ENCODE results near the gene ATP2B2.

DNA sequence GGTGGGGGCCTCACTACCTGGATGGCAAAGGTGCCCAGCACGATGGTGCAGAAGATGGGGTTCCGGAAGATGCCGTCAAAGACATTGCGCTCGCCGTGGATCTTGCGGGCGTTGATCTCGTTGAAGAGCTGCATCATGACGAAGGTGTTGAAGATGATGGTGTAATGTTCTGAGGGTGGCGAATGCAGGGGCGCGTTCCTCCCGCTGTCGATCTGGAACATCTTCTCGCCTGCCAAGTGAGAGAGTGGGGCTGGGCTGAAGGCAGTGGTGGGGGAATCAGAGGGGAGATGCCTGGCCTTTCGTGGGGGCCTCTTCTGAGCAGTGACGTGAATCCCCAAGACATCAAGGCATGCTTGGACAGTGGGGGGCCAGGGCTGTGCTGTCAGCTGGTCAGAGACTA is 164.9 kb downstream of the ATP2B2 start:
- TF ChIP-seq, protein P1, sequence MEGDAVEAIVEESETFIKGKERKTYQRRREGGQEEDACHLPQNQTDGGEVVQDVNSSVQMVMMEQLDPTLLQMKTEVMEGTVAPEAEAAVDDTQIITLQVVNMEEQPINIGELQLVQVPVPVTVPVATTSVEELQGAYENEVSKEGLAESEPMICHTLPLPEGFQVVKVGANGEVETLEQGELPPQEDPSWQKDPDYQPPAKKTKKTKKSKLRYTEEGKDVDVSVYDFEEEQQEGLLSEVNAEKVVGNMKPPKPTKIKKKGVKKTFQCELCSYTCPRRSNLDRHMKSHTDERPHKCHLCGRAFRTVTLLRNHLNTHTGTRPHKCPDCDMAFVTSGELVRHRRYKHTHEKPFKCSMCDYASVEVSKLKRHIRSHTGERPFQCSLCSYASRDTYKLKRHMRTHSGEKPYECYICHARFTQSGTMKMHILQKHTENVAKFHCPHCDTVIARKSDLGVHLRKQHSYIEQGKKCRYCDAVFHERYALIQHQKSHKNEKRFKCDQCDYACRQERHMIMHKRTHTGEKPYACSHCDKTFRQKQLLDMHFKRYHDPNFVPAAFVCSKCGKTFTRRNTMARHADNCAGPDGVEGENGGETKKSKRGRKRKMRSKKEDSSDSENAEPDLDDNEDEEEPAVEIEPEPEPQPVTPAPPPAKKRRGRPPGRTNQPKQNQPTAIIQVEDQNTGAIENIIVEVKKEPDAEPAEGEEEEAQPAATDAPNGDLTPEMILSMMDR (IDR thresholded peaks at IDR 0.05; ENCODE audit: low read depth, low read length): no peak
- no peak for TF ChIP-seq MYC (IDR thresholded peaks at IDR 0.05; ENCODE audit: low read depth, low read length)
